RWPE2 (cell line): ENCODE data around the gene HBS1L.
A peak's percentile ranks its signal among the peaks of the same experiment; 100 is the strongest.

Experiments
- ATAC-seq: fragments of 200-7000 bp; cut with Tn5 transposase; 3 replicates; pipeline ENCODE4 v1.9.1; 2021; ENCODE audit warnings: low read depth
- DNase-seq: peaks from one replicate; pipeline ENCODE4 v3.0.0-alpha.2; 2020; ENCODE audit warnings: low spot score
- H3K27ac ChIP-seq: fragments of 450-650 bp; 2 replicates; pipeline ENCODE4 v1.5.1; 2017; ENCODE audit warnings: mild to moderate bottlenecking; ENCODE audit not compliant: poor library complexity, severe bottlenecking
- H3K27me3 ChIP-seq: fragments of 250-450 bp; sonication (Bioruptor Pico); 2 replicates; pipeline ENCODE4 v1.5.1; 2021; ENCODE audit warnings: mild to moderate bottlenecking, moderate library complexity; ENCODE audit not compliant: insufficient read depth, poor library complexity, severe bottlenecking
- H3K36me3 ChIP-seq: fragments of 250-450 bp; sonication (Bioruptor Pico); 2 replicates; pipeline ENCODE4 v1.5.1; 2020; ENCODE audit warnings: low read depth, mild to moderate bottlenecking, moderate library complexity
- H3K4me1 ChIP-seq: fragments of 250-450 bp; sonication (Bioruptor Pico); 2 replicates; pipeline ENCODE4 v1.5.1; 2021; ENCODE audit warnings: mild to moderate bottlenecking, moderate library complexity; ENCODE audit not compliant: insufficient read depth, poor library complexity, severe bottlenecking
- H3K4me3 ChIP-seq: fragments of 250-450 bp; sonication (Bioruptor Pico); 2 replicates; pipeline ENCODE4 v1.5.1; 2021; ENCODE audit warnings: mild to moderate bottlenecking, moderate library complexity; ENCODE audit not compliant: severe bottlenecking
- H3K9me3 ChIP-seq: fragments of 250-450 bp; sonication (Bioruptor Pico); 2 replicates; pipeline ENCODE4 v1.5.1; 2021; ENCODE audit warnings: mild to moderate bottlenecking, moderate library complexity; ENCODE audit not compliant: severe bottlenecking
- TF ChIP-seq, protein P1 (sequence below): fragments of 450-650 bp; IDR thresholded peaks from one replicate; pipeline ENCODE4 v1.5.1; 2017; ENCODE audit warnings: mild to moderate bottlenecking, moderate library complexity; ENCODE audit not compliant: poor library complexity, severe bottlenecking

The HBS1L gene

DNA sequence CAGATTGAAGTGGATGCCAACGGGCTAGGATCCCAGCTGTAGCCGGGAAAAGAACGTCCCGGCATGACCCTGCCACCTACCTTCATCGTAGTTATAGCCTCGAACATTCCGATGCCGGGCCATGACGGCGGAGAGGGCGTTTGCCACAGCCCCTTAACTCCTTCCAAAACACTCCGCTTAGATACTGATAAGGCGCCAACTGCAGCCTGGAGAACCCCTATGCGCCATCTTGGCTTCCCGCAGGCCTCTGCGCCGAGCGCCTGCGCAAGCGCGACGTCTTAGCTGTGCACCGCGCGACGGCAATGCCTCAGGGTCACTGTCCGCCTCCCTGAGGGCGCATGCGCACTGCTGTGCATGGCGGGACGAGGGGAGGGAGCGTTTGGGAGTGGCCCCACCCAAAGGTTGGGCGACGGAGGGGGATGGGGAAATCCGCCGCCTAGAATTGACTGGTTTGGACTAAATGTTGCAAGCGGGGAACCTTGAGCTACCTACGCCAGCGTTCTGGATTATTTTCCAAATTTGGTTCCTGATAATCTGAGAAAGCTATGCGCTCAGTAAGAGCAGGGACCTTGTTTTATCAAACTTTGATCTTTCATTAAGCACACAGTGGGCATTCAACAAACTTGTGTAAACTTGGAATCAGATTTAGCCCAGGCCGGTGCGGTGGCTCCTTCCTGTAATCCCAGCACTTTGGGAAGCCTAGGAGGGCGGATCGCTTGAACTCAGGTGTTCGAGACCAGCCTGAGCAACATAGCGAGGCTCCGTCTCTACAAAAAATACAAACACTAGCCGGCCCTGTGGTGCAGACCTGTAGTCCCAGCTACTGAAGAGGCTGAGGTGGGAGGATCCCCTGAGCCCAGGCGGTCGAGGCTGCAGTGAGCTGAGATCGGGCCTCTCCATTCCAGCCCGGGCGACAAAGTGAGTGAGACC is at the start of gene HBS1L:
TSS of gene HBS1L (minus strand) at position 254 of the 930 bp plus-strand sequence. CDS start at position 123, 131 bp downstream.
- peaks cover 12% of the 10 kb centered on the region for H3K4me1 ChIP-seq
- peak within 1 kb of the TSS; percentile 49 for H3K27ac ChIP-seq
- peaks cover 9% of the 10 kb centered on the region for H3K36me3 ChIP-seq
- ATAC-seq = peak; percentile 98
- H3K9me3 ChIP-seq = peaks cover 2% of the 10 kb centered on the region
- DNase-seq = peak; percentile 92
- TF ChIP-seq, protein P1, sequence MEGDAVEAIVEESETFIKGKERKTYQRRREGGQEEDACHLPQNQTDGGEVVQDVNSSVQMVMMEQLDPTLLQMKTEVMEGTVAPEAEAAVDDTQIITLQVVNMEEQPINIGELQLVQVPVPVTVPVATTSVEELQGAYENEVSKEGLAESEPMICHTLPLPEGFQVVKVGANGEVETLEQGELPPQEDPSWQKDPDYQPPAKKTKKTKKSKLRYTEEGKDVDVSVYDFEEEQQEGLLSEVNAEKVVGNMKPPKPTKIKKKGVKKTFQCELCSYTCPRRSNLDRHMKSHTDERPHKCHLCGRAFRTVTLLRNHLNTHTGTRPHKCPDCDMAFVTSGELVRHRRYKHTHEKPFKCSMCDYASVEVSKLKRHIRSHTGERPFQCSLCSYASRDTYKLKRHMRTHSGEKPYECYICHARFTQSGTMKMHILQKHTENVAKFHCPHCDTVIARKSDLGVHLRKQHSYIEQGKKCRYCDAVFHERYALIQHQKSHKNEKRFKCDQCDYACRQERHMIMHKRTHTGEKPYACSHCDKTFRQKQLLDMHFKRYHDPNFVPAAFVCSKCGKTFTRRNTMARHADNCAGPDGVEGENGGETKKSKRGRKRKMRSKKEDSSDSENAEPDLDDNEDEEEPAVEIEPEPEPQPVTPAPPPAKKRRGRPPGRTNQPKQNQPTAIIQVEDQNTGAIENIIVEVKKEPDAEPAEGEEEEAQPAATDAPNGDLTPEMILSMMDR = no peak
- no peaks in the 10 kb centered on the region for H3K27me3 ChIP-seq
- peak within 1 kb of the TSS; percentile 70 for H3K4me3 ChIP-seq

DNA sequence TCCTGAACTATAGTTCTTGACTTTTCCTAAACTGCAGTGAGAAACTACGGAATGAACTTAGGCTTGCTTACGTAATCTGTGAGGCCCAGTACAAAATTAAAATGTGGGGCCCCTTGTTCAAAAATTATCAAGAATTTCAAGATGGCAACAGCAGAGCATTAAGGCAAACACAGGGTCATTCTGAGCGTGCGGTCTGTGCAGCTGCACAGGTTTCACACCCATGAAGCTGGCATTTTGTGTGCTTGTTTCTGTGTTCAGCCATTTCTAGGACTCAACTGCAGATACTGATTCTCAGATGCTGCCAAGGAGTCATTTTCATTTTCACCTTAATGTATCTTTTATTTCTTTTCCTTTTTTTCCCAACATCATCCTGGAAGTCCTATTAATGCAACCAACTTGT is 49.6 kb upstream of the HBS1L start:
- Histone ChIP-seq H3K4me1 (no peaks in the 10 kb centered on the region), H3K9me3 (no peaks in the 10 kb centered on the region), H3K27me3 (no peaks in the 10 kb centered on the region), H3K4me3 (no peak overlapping the region), H3K27ac (no peak overlapping the region), H3K36me3 (no peaks in the 10 kb centered on the region)
- TF ChIP-seq, protein P1 = no peak
- no peak for DNase-seq
- ATAC-seq = no peak

DNA sequence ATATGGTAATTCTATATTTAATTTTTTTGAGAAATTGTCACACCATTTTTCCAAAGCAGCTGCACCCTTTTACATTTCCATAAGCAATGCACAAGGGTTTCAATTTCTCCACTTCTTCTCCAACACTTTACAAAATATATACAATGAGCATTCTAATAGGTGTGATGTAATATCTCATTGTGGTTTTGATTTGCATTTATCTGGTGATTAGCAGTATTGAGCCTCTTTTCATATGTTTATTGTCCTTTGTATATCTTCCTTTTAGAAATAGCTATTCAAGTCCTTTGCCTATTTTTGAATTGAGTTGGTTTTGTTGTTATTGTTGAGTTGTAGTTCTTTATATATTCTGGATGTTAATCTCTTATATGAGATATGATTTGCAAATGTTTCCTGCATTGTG is 47.6 kb upstream of the HBS1L start:
- no peak for ATAC-seq
- Histone ChIP-seq H3K4me3 (no peak overlapping the region), H3K27ac (no peak overlapping the region)

DNA sequence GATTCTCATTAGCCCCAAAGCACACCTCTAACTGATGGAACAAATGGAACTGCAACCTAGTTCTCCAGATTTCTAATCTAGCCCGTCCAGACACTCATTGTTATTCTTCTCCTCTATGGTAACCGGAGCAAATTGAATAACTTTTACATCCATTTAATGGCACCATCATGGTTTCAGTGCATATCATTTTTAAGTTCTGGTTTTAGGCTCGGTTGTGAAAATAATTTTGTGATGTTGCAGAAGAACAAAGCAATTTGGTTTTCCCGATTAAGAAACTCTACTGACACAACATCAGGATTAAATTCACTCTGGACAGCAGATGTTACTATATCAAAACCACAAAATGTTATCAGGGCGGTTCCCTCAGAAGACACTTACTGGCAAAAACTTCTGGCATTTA is 42.5 kb upstream of the HBS1L start:
- TF ChIP-seq, protein P1 = no peak
- ATAC-seq = no peak
- Histone ChIP-seq H3K4me1 (peaks cover 4% of the 10 kb centered on the region), H3K27me3 (peaks cover 5% of the 10 kb centered on the region), H3K4me3 (no peak overlapping the region), H3K36me3 (no peaks in the 10 kb centered on the region), H3K9me3 (no peaks in the 10 kb centered on the region), H3K27ac (no peak overlapping the region)
- no peak for DNase-seq

More for the DNA sequence above, 47.6 kb upstream of the HBS1L start:
- Histone ChIP-seq H3K9me3 (no peaks in the 10 kb centered on the region), H3K27me3 (no peaks in the 10 kb centered on the region), H3K4me1 (no peaks in the 10 kb centered on the region), H3K36me3 (no peaks in the 10 kb centered on the region)
- no peak for DNase-seq
- TF ChIP-seq, protein P1 = no peak
